WTC11 (cell line): ENCODE results near the gene PGLYRP3. TPM values are rescaled to one million over a fixed set of nuclear protein-coding genes. Genes with fewer than 3 reads are reported as not detected.

Experiments used
- ATAC-seq: fragments of 200-7000 bp; cut with Tn5 transposase; 2 replicates; pipeline ENCODE4 v1.10.0; 2021; ENCODE audit warnings: mild to moderate bottlenecking, moderate library complexity
- CTCF ChIA-PET: fragments of 300-600 bp; sonication (Branson Sonifier 250); formaldehyde crosslinking; loops from one replicate; lab custom pipeline; 2021; ENCODE audit warnings: antibody characterized with exemption; lab: Charles Lee
- POLR2A ChIA-PET: fragments of 350-600 bp; sonication (Branson Sonifier 250); formaldehyde crosslinking; loops from one replicate; lab custom pipeline; 2021; ENCODE audit warnings: antibody characterized with exemption; lab: Charles Lee
- DNase-seq: peaks from one replicate; pipeline ENCODE4 v3.0.0; 2021; ENCODE audit warnings: low spot score
- H3K27ac Mint-ChIP-seq: 2 replicates; pipeline ENCODE4 v1.8.0; 2021; ENCODE audit warnings: mixed read lengths
- H3K27me3 Mint-ChIP-seq: 2 replicates; pipeline ENCODE4 v1.8.0; 2021; ENCODE audit warnings: low read depth, mild to moderate bottlenecking, moderate library complexity, mixed read lengths
- H3K36me3 Mint-ChIP-seq: 2 replicates; pipeline ENCODE4 v1.8.0; 2021; ENCODE audit warnings: mixed read lengths
- H3K4me1 Mint-ChIP-seq: 2 replicates; pipeline ENCODE4 v1.8.0; 2022; ENCODE audit warnings: mixed read lengths
- H3K4me3 Mint-ChIP-seq: 2 replicates; pipeline ENCODE4 v1.8.0; 2021; ENCODE audit warnings: mild to moderate bottlenecking, moderate library complexity, mixed read lengths
- H3K9me3 Mint-ChIP-seq: 2 replicates; pipeline ENCODE4 v1.8.0; 2021; ENCODE audit warnings: mixed read lengths
- ATF1 ChIP-seq: sonication (generic); formaldehyde crosslinking; IDR thresholded peaks from 2 replicates; pipeline ENCODE4 v1.8.1; 2023; ENCODE audit warnings: mild to moderate bottlenecking, moderate library complexity, missing genetic modification reagents
- ATF6 ChIP-seq: sonication (generic); formaldehyde crosslinking; IDR thresholded peaks from 2 replicates; pipeline ENCODE4 v1.8.1; 2023; ENCODE audit warnings: mild to moderate bottlenecking, missing genetic modification reagents
- CREM ChIP-seq: sonication (generic); formaldehyde crosslinking; IDR thresholded peaks from 2 replicates; pipeline ENCODE4 v1.8.1; 2022; ENCODE audit warnings: mild to moderate bottlenecking, missing genetic modification reagents, moderate library complexity
- CTCF ChIP-seq: fragments of 200-600 bp; IDR thresholded peaks from 2 replicates; pipeline ENCODE4 v1.8.0; 2022; ENCODE audit warnings: antibody characterized with exemption
- FOXJ3 ChIP-seq: sonication (generic); formaldehyde crosslinking; IDR thresholded peaks from 2 replicates; pipeline ENCODE4 v1.9.0; 2021; ENCODE audit warnings: missing genetic modification reagents, mild to moderate bottlenecking, borderline replicate concordance
- FOXK1 ChIP-seq: sonication (generic); formaldehyde crosslinking; IDR thresholded peaks from 2 replicates; pipeline ENCODE4 v1.8.0; 2022; ENCODE audit warnings: mild to moderate bottlenecking, moderate library complexity, missing genetic modification reagents
- GABPB1 ChIP-seq: sonication (generic); formaldehyde crosslinking; IDR thresholded peaks from 2 replicates; pipeline ENCODE4 v1.8.1; 2023; ENCODE audit warnings: mild to moderate bottlenecking, missing genetic modification reagents
- GTF2I ChIP-seq: fragments of 250-450 bp; sonication (Bioruptor Pico); conservative IDR thresholded peaks from 2 replicates; pipeline ENCODE4 v1.4.0; 2021; ENCODE audit warnings: mild to moderate bottlenecking
- JUN ChIP-seq: sonication (generic); formaldehyde crosslinking; IDR thresholded peaks from 2 replicates; pipeline ENCODE4 v1.8.0; 2023; ENCODE audit warnings: mild to moderate bottlenecking, missing genetic modification reagents
- MLX ChIP-seq: sonication (generic); formaldehyde crosslinking; IDR thresholded peaks from 2 replicates; pipeline ENCODE4 v1.8.1; 2023; ENCODE audit warnings: mild to moderate bottlenecking, missing genetic modification reagents, moderate library complexity
- PRRX2 ChIP-seq: fragments of 250-450 bp; sonication (Bioruptor Pico); IDR thresholded peaks from 2 replicates; pipeline ENCODE4 v1.8.0; 2021; ENCODE audit warnings: mild to moderate bottlenecking
- RELA ChIP-seq: sonication (generic); formaldehyde crosslinking; IDR thresholded peaks from 2 replicates; pipeline ENCODE4 v1.8.1; 2022; ENCODE audit warnings: missing genetic modification reagents, mild to moderate bottlenecking, borderline replicate concordance
- SMAD3 ChIP-seq: sonication (generic); formaldehyde crosslinking; IDR thresholded peaks from 2 replicates; pipeline ENCODE4 v1.8.0; 2022; ENCODE audit warnings: missing genetic modification reagents, mild to moderate bottlenecking, borderline replicate concordance
- TP53 ChIP-seq: sonication (generic); formaldehyde crosslinking; IDR thresholded peaks from 2 replicates; pipeline ENCODE4 v1.8.1; 2023; ENCODE audit warnings: mild to moderate bottlenecking, missing genetic modification reagents
- ZBTB21 ChIP-seq: sonication (generic); formaldehyde crosslinking; IDR thresholded peaks from 2 replicates; pipeline ENCODE4 v1.8.1; 2023; ENCODE audit warnings: mild to moderate bottlenecking, missing genetic modification reagents, borderline replicate concordance
- ZNF232 ChIP-seq: sonication (generic); formaldehyde crosslinking; IDR thresholded peaks from 2 replicates; pipeline ENCODE4 v1.8.0; 2022; ENCODE audit warnings: mild to moderate bottlenecking, missing genetic modification reagents
- ZSCAN18 ChIP-seq: fragments of 250-450 bp; sonication (Bioruptor Pico); IDR thresholded peaks from 2 replicates; pipeline ENCODE4 v2.1.2; 2022; ENCODE audit warnings: mild to moderate bottlenecking, moderate library complexity
- total RNA-seq: library from RNA; stranded (reverse); gene quantifications from 3 replicates; pipeline ENCODE4 v1.2.3, GENCODE V29; 2021
- TF ChIP-seq, protein P1 (sequence below): fragments of 250-450 bp; sonication (Bioruptor Pico); conservative IDR thresholded peaks from 2 replicates; pipeline ENCODE4 v1.9.0; 2021; ENCODE audit warnings: mild to moderate bottlenecking
- TF ChIP-seq, protein P2 (sequence below): sonication (generic); formaldehyde crosslinking; IDR thresholded peaks from 2 replicates; pipeline ENCODE4 v1.8.0; 2023; ENCODE audit warnings: missing genetic modification reagents, mild to moderate bottlenecking, borderline replicate concordance

The PGLYRP3 gene
- total RNA-seq, 1 experiment from 2014 or later, result not detected

GRCh38 chr1:153357853-153358690 lies 45.3 kb upstream of the PGLYRP3 start, which contains the start of gene S100A9:
Gene S100A9, plus strand, starts transcription at chr1:153357854. Its CDS starts 430 bp downstream, at chr1:153358284.
- no peak within 1 kb of the TSS for H3K4me3 Mint-ChIP-seq
- no peaks in the 10 kb centered on the region for H3K36me3 Mint-ChIP-seq
- TF ChIP-seq GABPB1 (CRISPR knock-in tag) (no peak), ZBTB21 (no peak), RELA (CRISPR knock-in tag) (no peak), GTF2I (CRISPR knock-in tag) (no peak), ATF6 (CRISPR knock-in tag) (no peak), TP53 (CRISPR knock-in tag) (no peak), CREM (CRISPR knock-in tag) (no peak), CTCF (no peak)
- TF ChIP-seq, protein P1, sequence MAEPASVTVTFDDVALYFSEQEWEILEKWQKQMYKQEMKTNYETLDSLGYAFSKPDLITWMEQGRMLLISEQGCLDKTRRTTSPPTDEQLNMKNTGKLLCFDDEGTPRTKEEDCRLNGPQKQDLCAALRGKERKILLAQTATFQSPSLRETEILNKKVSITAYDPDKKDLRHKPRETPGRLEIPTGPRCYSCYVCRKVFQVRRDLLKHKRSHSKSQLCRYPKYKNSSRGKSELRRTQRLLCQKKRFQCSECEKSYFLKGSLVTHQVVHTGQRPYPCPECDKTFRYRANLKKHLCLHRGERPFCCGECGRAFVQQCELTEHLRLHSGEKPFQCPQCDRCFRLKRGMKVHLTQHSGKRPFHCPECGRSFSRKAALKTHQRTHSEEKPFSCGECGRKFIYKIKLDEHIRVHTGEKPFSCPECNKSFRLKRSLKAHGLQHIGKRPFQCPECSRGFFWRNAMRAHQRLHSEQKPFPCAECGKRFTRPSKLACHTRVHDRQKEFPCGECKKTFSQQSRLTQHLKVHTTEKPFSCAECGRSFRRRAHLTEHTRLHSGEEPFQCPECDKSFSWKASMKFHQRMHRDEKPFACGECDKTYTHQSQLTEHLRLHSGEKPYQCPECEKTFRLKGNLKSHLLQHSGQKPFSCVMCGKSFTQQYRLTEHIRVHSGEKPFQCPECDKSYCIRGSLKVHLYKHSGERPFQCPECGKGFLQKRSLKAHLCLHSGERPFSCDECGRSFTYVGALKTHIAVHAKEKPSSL (CRISPR knock-in tag), result no peak
- TF ChIP-seq, protein P2, sequence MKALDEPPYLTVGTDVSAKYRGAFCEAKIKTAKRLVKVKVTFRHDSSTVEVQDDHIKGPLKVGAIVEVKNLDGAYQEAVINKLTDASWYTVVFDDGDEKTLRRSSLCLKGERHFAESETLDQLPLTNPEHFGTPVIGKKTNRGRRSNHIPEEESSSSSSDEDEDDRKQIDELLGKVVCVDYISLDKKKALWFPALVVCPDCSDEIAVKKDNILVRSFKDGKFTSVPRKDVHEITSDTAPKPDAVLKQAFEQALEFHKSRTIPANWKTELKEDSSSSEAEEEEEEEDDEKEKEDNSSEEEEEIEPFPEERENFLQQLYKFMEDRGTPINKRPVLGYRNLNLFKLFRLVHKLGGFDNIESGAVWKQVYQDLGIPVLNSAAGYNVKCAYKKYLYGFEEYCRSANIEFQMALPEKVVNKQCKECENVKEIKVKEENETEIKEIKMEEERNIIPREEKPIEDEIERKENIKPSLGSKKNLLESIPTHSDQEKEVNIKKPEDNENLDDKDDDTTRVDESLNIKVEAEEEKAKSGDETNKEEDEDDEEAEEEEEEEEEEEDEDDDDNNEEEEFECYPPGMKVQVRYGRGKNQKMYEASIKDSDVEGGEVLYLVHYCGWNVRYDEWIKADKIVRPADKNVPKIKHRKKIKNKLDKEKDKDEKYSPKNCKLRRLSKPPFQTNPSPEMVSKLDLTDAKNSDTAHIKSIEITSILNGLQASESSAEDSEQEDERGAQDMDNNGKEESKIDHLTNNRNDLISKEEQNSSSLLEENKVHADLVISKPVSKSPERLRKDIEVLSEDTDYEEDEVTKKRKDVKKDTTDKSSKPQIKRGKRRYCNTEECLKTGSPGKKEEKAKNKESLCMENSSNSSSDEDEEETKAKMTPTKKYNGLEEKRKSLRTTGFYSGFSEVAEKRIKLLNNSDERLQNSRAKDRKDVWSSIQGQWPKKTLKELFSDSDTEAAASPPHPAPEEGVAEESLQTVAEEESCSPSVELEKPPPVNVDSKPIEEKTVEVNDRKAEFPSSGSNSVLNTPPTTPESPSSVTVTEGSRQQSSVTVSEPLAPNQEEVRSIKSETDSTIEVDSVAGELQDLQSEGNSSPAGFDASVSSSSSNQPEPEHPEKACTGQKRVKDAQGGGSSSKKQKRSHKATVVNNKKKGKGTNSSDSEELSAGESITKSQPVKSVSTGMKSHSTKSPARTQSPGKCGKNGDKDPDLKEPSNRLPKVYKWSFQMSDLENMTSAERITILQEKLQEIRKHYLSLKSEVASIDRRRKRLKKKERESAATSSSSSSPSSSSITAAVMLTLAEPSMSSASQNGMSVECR (CRISPR knock-in tag), result no peak
- H3K27ac Mint-ChIP-seq, result no peak within 1 kb of the TSS
- H3K9me3 Mint-ChIP-seq, result no peaks in the 10 kb centered on the region
- DNase-seq, result no peak
- CTCF ChIA-PET, result interaction anchor here (0.6 to 4.0 kb wide), 11 partner anchors 9 to 269 kb away, joined by 3 to 32 read pairs (median 5); partner anchors contain the start of genes PGLYRP4 and S100A13
- ATAC-seq, result no peak
- H3K27me3 Mint-ChIP-seq, result no peaks in the 10 kb centered on the region; the same call in 1 of the 2 replicates
- H3K4me1 Mint-ChIP-seq, result peaks cover 6% of the 10 kb centered on the region; the same call in 1 of the 2 replicates
- POLR2A ChIA-PET, result no interaction called here

- no peak overlapping the region for H3K27ac Mint-ChIP-seq
- H3K4me1 Mint-ChIP-seq, result peaks cover 6% of the 10 kb centered on the region; the same call in 1 of the 2 replicates
- H3K4me3 Mint-ChIP-seq, result no peak overlapping the region
- ChIA-PET CTCF (interaction anchor here (0.6 to 4.0 kb wide), 11 partner anchors 9 to 270 kb away, joined by 3 to 32 read pairs (median 5); partner anchors contain the start of genes PGLYRP4 and S100A13), POLR2A (no interaction called here)
- no peaks in the 10 kb centered on the region for H3K9me3 Mint-ChIP-seq
- H3K27me3 Mint-ChIP-seq, result no peaks in the 10 kb centered on the region
- no peaks in the 10 kb centered on the region for H3K36me3 Mint-ChIP-seq
- no peak for DNase-seq
- no peak for ATAC-seq
- TF ChIP-seq ZNF232 (CRISPR knock-in tag), result no peak
- no peak for TF ChIP-seq MLX (CRISPR knock-in tag)
- no peak for TF ChIP-seq ZSCAN18 (CRISPR knock-in tag)
- TF ChIP-seq SMAD3, result no peak
- TF ChIP-seq PRRX2, result no peak
- TF ChIP-seq FOXJ3 (CRISPR knock-in tag), result no peak
- no peak for TF ChIP-seq JUN (CRISPR knock-in tag)
- no peak for TF ChIP-seq FOXK1 (CRISPR knock-in tag)
- TF ChIP-seq ATF1, result no peak
Observed at GRCh38 chr1:153357076-153357852, 44.5 kb upstream of the PGLYRP3 start.
